GM12878 (cell line): ENCODE measurements around the gene MLIP. TPM values are rescaled to one million over a fixed set of nuclear protein-coding genes. Genes with fewer than 3 reads are reported as not detected.

Source experiments
- ATAC-seq: fragments of 200-7000 bp; cut with Tn5 transposase; 3 replicates; pipeline ENCODE4 v1.9.1; 2020; ENCODE audit warnings: mild to moderate bottlenecking, moderate library complexity
- BruUV-seq: library from RNA; stranded (reverse); fragments of 400-500 nt; replicated peaks from 2 replicates; lab custom pipeline; 2021; lab: Mats Ljungman, UMichigan
- CTCF ChIA-PET: fragments of 300-600 bp; sonication (Branson Sonifier 250); formaldehyde crosslinking; extraction: SDS; loops from one replicate; lab custom pipeline; 2021; ENCODE audit warnings: inconsistent platforms; lab: Yijun Ruan, JAX
- POLR2A ChIA-PET: fragments of 350-600 bp; formaldehyde crosslinking; extraction: SDS; loops from one replicate; lab custom pipeline; 2021; ENCODE audit warnings: inconsistent platforms; lab: Charles Lee
- RAD21 ChIA-PET: fragments of 300-600 bp; sonication (Branson Sonifier 250); formaldehyde crosslinking; loops from one replicate; lab custom pipeline; 2023; ENCODE audit warnings: antibody characterized with exemption; ENCODE audit not compliant: unreplicated experiment; lab: Charles Lee
- SMC1A ChIA-PET: fragments of 300-600 bp; sonication (Branson Sonifier 250); formaldehyde crosslinking; loops from one replicate; lab custom pipeline; 2023; ENCODE audit not compliant: unreplicated experiment, uncharacterized antibody; lab: Charles Lee
- DNase-seq: peaks from one replicate; pipeline ENCODE4 v3.0.0-alpha.2; 2011; ENCODE audit warnings: low read depth, low spot score
- FAIRE-seq: peaks from 3 replicates; lab custom pipeline; 2011; peaks lifted over from hg19 to GRCh38; lab: Jason Lieb, UNC
- H2AFZ ChIP-seq: 2 replicates; pipeline ENCODE4 v1.6.0; 2011; ENCODE audit warnings: low read depth, low read length, control low read depth; ENCODE audit not compliant: control insufficient read depth
- H3K27ac ChIP-seq: 2 replicates; pipeline ENCODE4 v1.5.1; 2011; ENCODE audit warnings: control low read depth; ENCODE audit not compliant: control insufficient read depth, insufficient read depth
- H3K27me3 ChIP-seq, 2 experiments: replicated peaks in 1 of 2; 2 replicates each; pipeline versions ENCODE4 v1.6.0 to v1.6.1; 2011; ENCODE audit warnings: low read length in 1 of 2; ENCODE audit not compliant: control insufficient read depth in 2 of 2, insufficient read depth in 2 of 2
- H3K36me3 ChIP-seq, 2 experiments: 2 replicates each; pipeline ENCODE4 v1.5.1; 2011; ENCODE audit warnings: low read length in 1 of 2; ENCODE audit not compliant: control insufficient read depth in 2 of 2, insufficient read depth in 2 of 2
- H3K4me1 ChIP-seq: 2 replicates; pipeline ENCODE4 v1.6.1; 2011; ENCODE audit warnings: mild to moderate bottlenecking, low read length, moderate library complexity, mixed read lengths; ENCODE audit not compliant: control insufficient read depth, insufficient read depth
- H3K4me2 ChIP-seq: 2 replicates; pipeline ENCODE4 v1.6.0; 2011; ENCODE audit warnings: control low read depth; ENCODE audit not compliant: control insufficient read depth, insufficient read depth
- H3K4me3 ChIP-seq: fragments of 200-600 bp; sonication (generic); 2 replicates; pipeline ENCODE4 v1.5.1; 2016
- H3K79me2 ChIP-seq: 2 replicates; pipeline ENCODE4 v1.6.0; 2011; ENCODE audit warnings: low read length; ENCODE audit not compliant: control insufficient read depth, insufficient read depth
- H3K9ac ChIP-seq: 2 replicates; pipeline ENCODE4 v1.8.0; 2011; ENCODE audit warnings: low read length, control low read depth, mixed read lengths; ENCODE audit not compliant: control insufficient read depth, insufficient read depth
- H3K9me3 ChIP-seq: replicated peaks from 3 replicates; pipeline ENCODE4 v1.5.1; 2011; ENCODE audit warnings: mild to moderate bottlenecking, low read length; ENCODE audit not compliant: control insufficient read depth, insufficient read depth
- H4K20me1 ChIP-seq: 2 replicates; pipeline ENCODE4 v1.6.0; 2011; ENCODE audit not compliant: control insufficient read depth, insufficient read depth
- BHLHE40 ChIP-seq, 2 experiments: fragments of 450-650 bp in 1 of 2; IDR thresholded peaks; 2 replicates each; pipeline ENCODE4 v1.6.1; 2011 to 2017; ENCODE audit warnings: low read depth in 2 of 2, borderline replicate concordance in 1 of 2, improper control_type of control experiment in 1 of 2, low read length in 1 of 2, mild to moderate bottlenecking in 1 of 2
- BRCA1 ChIP-seq: IDR thresholded peaks from 2 replicates; pipeline ENCODE4 v1.6.1; 2011; ENCODE audit warnings: low read depth, low read length, improper control_type of control experiment
- IKZF1 ChIP-seq: fragments of 450-650 bp; conservative IDR thresholded peaks from 2 replicates; pipeline ENCODE4 v1.6.1; 2017; ENCODE audit warnings: antibody characterized with exemption, mild to moderate bottlenecking
- KDM1A ChIP-seq: fragments of 200-600 bp; sonication (generic); IDR thresholded peaks from 2 replicates; pipeline ENCODE4 v1.6.1; 2016; ENCODE audit warnings: borderline replicate concordance
- MTA2 ChIP-seq: fragments of 450-650 bp; IDR thresholded peaks from 2 replicates; pipeline ENCODE4 v1.6.1; 2016; ENCODE audit warnings: low read depth, mild to moderate bottlenecking, moderate library complexity
- MTA3 ChIP-seq: IDR thresholded peaks from 2 replicates; pipeline ENCODE4 v1.6.1; 2012; ENCODE audit warnings: low read length, inconsistent platforms, borderline replicate concordance
- MYC ChIP-seq: IDR thresholded peaks from 2 replicates; pipeline ENCODE4 v1.6.1; 2011; ENCODE audit warnings: mild to moderate bottlenecking, low read length, moderate library complexity, inconsistent platforms; ENCODE audit not compliant: insufficient read depth, insufficient replicate concordance, insufficient read length, severe bottlenecking
- NFXL1 ChIP-seq: fragments of 450-650 bp; IDR thresholded peaks from 2 replicates; pipeline ENCODE4 v1.6.1; 2017; ENCODE audit warnings: antibody characterized with exemption, mild to moderate bottlenecking, borderline replicate concordance
- NR2F1 ChIP-seq: fragments of 450-650 bp; conservative IDR thresholded peaks from 2 replicates; pipeline ENCODE4 v1.6.1; 2017; ENCODE audit warnings: mild to moderate bottlenecking
- RBBP5 ChIP-seq: fragments of 200-600 bp; sonication (generic); conservative IDR thresholded peaks from 2 replicates; pipeline ENCODE4 v1.6.1; 2016
- REST ChIP-seq: IDR thresholded peaks from 2 replicates; pipeline ENCODE4 v1.6.1; 2012; ENCODE audit warnings: mild to moderate bottlenecking, low read depth, low read length
- SMAD1 ChIP-seq: fragments of 450-650 bp; IDR thresholded peaks from 2 replicates; pipeline ENCODE4 v1.6.1; 2018; ENCODE audit warnings: mild to moderate bottlenecking, low read depth; ENCODE audit not compliant: partially characterized antibody
- STAT1 ChIP-seq: fragments of 450-650 bp; conservative IDR thresholded peaks from 2 replicates; pipeline ENCODE4 v1.6.1; 2014; ENCODE audit warnings: antibody characterized with exemption, mild to moderate bottlenecking
- YY1 ChIP-seq: IDR thresholded peaks from 2 replicates; pipeline ENCODE4 v1.6.1; 2011; ENCODE audit warnings: low read depth, mild to moderate bottlenecking, low read length
- ZBED1 ChIP-seq: IDR thresholded peaks from 2 replicates; pipeline ENCODE4 v1.6.1; 2016; ENCODE audit warnings: borderline replicate concordance
- ZNF207 ChIP-seq: fragments of 450-650 bp; IDR thresholded peaks from 2 replicates; pipeline ENCODE4 v1.6.1; 2014; ENCODE audit warnings: antibody characterized with exemption, mild to moderate bottlenecking, borderline replicate concordance
- ZNF217 ChIP-seq: fragments of 450-650 bp; IDR thresholded peaks from 2 replicates; pipeline ENCODE4 v1.6.1; 2017; ENCODE audit warnings: antibody characterized with exemption, mild to moderate bottlenecking
- ZNF384 ChIP-seq: IDR thresholded peaks from 2 replicates; pipeline ENCODE4 v1.6.1; 2012; ENCODE audit warnings: low read depth, mild to moderate bottlenecking, low read length, improper control_type of control experiment, borderline replicate concordance
- ZZZ3 ChIP-seq: IDR thresholded peaks from 2 replicates; pipeline ENCODE4 v1.6.1; 2011; ENCODE audit warnings: low read depth; ENCODE audit not compliant: control insufficient read depth, insufficient read length
- WGBS: methylation state at CpG from one replicate; pipeline ENCODE4 v1.1.6; 2016; ENCODE audit warnings: low lambda C conversion rate; ENCODE audit not compliant: insufficient replicate concordance, insufficient coverage; ENCODE audit errors: missing lambda C conversion rate; 5-methylcytosine and 5-hydroxymethylcytosine counted together
- in situ Hi-C: fragments of 300-500 bp; cut with MboI; formaldehyde crosslinking; loops from 9 replicates; pipeline ENCODE4 v1.14.3; 2018; ENCODE audit warnings: mixed read lengths
- intact Hi-C: fragments of 100-400 bp; cut with micrococcal nuclease; formaldehyde crosslinking; loops from one replicate; pipeline ENCODE4 v1.14.2; 2022; ENCODE audit not compliant: unreplicated experiment
- polyA plus RNA-seq, 11 experiments: library from polyadenylated mRNA; depleted of rRNA in 4 of 11; unstranded in 6 of 11; stranded (reverse) in 5 of 11; fragments of >200 nt; fragmentation: Nextera tagmentation in 4 of 11; fragmentation: Illumina TruSeq in 1 of 11; extraction: Ambion mirVana in 4 of 11; extraction: Trizol in 1 of 11; gene quantifications; 1 replicate in 1 of 11; 2 replicates in 10 of 11; pipeline versions ENCODE4 v1.2.1 to v1.2.3, GENCODE V29; 2011 to 2016; ENCODE audit warnings: inconsistent platforms in 2 of 11, missing spikeins in 2 of 11, low read depth in 1 of 11
- total RNA-seq, 4 experiments: library from RNA; depleted of rRNA in 3 of 4; stranded (reverse); fragments of >200 nt in 3 of 4; fragmentation: Illumina TruSeq in 1 of 4; extraction: Trizol in 1 of 4; gene quantifications; 2 replicates each; pipeline versions ENCODE4 v1.2.1 to v1.2.3, GENCODE V29; 2013 to 2021

MLIP gene
- total and polyA plus RNA-seq, 10 of the 15 experiments (the other 5 are each of a cell fraction or from before 2014, with no cell fraction given), result not detected

- BruUV-seq, result no TSS peak
- H3K79me2 ChIP-seq, result no peaks in the 10 kb centered on the region
- no peak for TF ChIP-seq BRCA1
- no peak for TF ChIP-seq ZNF384
- no peak for TF ChIP-seq RBBP5
- TF ChIP-seq NR2F1, result no peak
- no peak for TF ChIP-seq ZNF217
- TF ChIP-seq MYC, result no peak
- TF ChIP-seq REST, result no peak
- no peak for TF ChIP-seq NFXL1
- TF ChIP-seq STAT1, result no peak
- TF ChIP-seq KDM1A, result no peak
- TF ChIP-seq SMAD1, result no peak
- no peak for TF ChIP-seq MTA3
- no peak for TF ChIP-seq BHLHE40 (IDR thresholded peaks at IDR 0.05; ENCODE audit: borderline replicate concordance in 1 of 2, low read depth in 2 of 2, low read length in 1 of 2)
- TF ChIP-seq IKZF1, result no peak
- TF ChIP-seq YY1, result no peak
- no peak for TF ChIP-seq ZZZ3
- TF ChIP-seq MTA2, result no peak
- TF ChIP-seq ZBED1, result no peak
- TF ChIP-seq ZNF207, result no peak
- TF ChIP-seq, all 136 proteins: peak for 0
- Histone ChIP-seq H3K4me3 (no peak overlapping the region), H3K27ac (no peak overlapping the region), H4K20me1 (no peaks in the 10 kb centered on the region), H3K4me1 (no peaks in the 10 kb centered on the region), H3K36me3 (no peaks in the 10 kb centered on the region), H2AFZ (no peak overlapping the region), H3K4me2 (no peak overlapping the region), H3K27me3 (no peaks in the 10 kb centered on the region), H3K9me3 (no peaks in the 10 kb centered on the region), H3K9ac (no peak overlapping the region)
- POLR2A ChIA-PET, result no interaction called here
- RAD21 ChIA-PET, result no interaction called here
- intact Hi-C loops (no loop called here), in situ Hi-C loops (no loop called here)
- FAIRE-seq, result no peak
- SMC1A ChIA-PET, result interaction anchor here (1.1 to 1.2 kb wide), 2 partner anchors 11 to 27 kb away, joined by 3 read pairs; no protein-coding TSS in a partner anchor
- WGBS, result 37% methylated on average over 4 of the region's 4 CpGs
- DNase-seq, result no peak
- CTCF ChIA-PET, result no interaction called here
- no peak for ATAC-seq
Observed at GRCh38 chr6:54071821-54072340, 39.4 kb upstream of the MLIP start.
